Measurements from ENCODE around the gene STK32B.

Gene STK32B

DNA sequence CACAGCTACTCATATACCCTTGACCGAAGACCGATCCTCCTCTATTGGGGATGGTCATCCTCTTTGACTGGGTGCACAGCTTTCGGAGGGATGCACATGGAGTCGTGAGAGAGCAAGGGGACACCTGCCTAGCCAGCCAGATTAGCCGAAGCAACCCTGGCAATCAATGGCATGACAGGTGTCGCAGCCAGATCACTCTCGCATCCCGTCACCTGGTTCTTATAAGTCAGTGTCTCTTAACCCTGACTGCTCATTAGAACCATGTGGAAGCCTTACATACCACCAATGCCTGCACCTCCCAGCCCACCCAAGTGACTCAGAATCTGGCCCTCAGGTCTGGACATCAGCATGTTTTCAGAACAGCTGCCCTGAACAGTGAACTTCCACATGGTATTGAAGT, 407.4 kb downstream of the STK32B start:
- no peak overlapping the region for H3K9ac ChIP-seq (ENCODE audit: low read length)
- H3K4me1 ChIP-seq (ENCODE audit: insufficient read depth, low read length), result no peaks in the 10 kb centered on the region
- no peak overlapping the region for H3K27ac ChIP-seq (ENCODE audit: low read depth, low read length)
- no peak overlapping the region for H3K4me3 ChIP-seq (ENCODE audit: low read depth in 1 of 2, low read length in 2 of 2)
- no peaks in the 10 kb centered on the region for H3K36me3 ChIP-seq (ENCODE audit: insufficient read depth, low read length)
- H3K9me3 ChIP-seq (ENCODE audit: low read length), result no peaks in the 10 kb centered on the region
- no peaks in the 10 kb centered on the region for H3K27me3 ChIP-seq (ENCODE audit: control insufficient read depth in 1 of 2, insufficient read depth in 2 of 2, low read length in 2 of 2)

DNA sequence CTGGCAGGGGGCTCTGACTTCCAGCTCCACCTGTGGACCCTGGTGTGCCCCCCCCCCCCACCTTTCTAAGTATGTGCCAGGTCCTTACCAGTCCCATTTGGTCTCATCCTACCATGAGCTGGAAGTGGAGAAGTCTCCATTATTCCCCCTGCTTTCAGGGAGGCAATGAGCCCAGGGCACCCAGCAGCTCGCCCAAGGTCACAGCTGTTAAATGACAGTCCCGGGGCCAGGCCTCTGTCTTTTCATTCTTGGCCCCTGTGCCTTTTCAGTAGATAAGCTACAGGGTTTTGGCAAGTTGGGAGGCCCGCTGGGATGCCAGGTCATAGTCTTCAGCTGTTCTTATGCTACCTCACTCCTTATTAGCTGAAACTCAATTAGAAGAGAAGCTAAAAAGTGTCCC, 408.0 kb downstream of the STK32B start:
- Histone ChIP-seq H3K9ac (ENCODE audit: low read length) (no peak overlapping the region), H3K36me3 (ENCODE audit: insufficient read depth, low read length) (no peaks in the 10 kb centered on the region), H3K27me3 (ENCODE audit: control insufficient read depth in 1 of 2, insufficient read depth in 2 of 2, low read length in 2 of 2) (no peaks in the 10 kb centered on the region), H3K4me3 (ENCODE audit: low read depth in 1 of 2, low read length in 2 of 2) (no peak overlapping the region), H3K9me3 (ENCODE audit: low read length) (no peaks in the 10 kb centered on the region), H3K4me1 (ENCODE audit: insufficient read depth, low read length) (no peaks in the 10 kb centered on the region), H3K27ac (ENCODE audit: low read depth, low read length) (no peak overlapping the region)

DNA sequence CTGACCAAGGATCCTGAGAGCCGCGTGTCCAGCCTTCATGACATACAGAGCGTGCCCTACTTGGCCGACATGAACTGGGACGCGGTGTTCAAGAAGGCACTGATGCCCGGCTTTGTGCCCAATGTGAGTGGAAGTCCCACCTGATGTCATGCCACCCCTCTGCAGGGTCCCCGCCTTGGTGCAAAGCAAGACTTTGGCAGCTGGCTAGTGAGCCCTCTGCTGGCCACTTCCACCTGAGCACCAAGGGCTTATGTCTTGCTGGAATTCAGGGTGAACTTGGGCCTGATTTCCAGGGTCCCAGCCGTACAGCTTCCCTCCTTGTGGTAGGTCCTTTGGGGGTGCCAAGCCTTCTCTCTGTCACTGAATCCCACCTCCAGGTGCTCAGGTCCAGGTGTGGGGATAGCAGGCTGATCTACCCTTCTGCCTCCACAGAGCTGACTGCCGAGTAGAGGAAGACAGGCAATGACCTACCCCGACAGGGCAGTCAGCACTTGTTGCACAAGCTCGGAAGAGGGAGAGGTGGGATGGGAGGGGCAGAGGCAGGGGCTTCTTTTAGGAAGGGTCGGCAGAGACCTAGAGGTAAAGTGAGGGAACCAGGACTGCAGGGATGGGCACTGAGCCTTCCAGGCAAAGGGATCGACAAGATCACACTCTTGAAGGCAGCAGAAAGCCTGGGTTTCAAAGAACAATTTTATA, 409.0 kb downstream of the STK32B start:
- Histone ChIP-seq H3K36me3 (ENCODE audit: insufficient read depth, low read length) (no peaks in the 10 kb centered on the region), H3K9ac (ENCODE audit: low read length) (no peak overlapping the region), H3K4me1 (ENCODE audit: insufficient read depth, low read length) (no peaks in the 10 kb centered on the region), H3K27me3 (ENCODE audit: control insufficient read depth in 1 of 2, insufficient read depth in 2 of 2, low read length in 2 of 2) (no peaks in the 10 kb centered on the region), H3K27ac (ENCODE audit: low read depth, low read length) (no peak overlapping the region), H3K9me3 (ENCODE audit: low read length) (no peaks in the 10 kb centered on the region), H3K4me3 (ENCODE audit: low read depth in 1 of 2, low read length in 2 of 2) (no peak overlapping the region)

- H3K9ac ChIP-seq (ENCODE audit: low read length), result no peak overlapping the region
- no peaks in the 10 kb centered on the region for H3K27me3 ChIP-seq (ENCODE audit: control insufficient read depth in 1 of 2, insufficient read depth in 2 of 2, low read length in 2 of 2)
- no peak overlapping the region for H3K27ac ChIP-seq (ENCODE audit: low read depth, low read length)
- H3K36me3 ChIP-seq (ENCODE audit: insufficient read depth, low read length), result no peaks in the 10 kb centered on the region
- H3K4me3 ChIP-seq (ENCODE audit: low read depth in 1 of 2, low read length in 2 of 2), result no peak overlapping the region
- H3K9me3 ChIP-seq (ENCODE audit: low read length), result no peaks in the 10 kb centered on the region
- no peaks in the 10 kb centered on the region for H3K4me1 ChIP-seq (ENCODE audit: insufficient read depth, low read length)
These were observed 410.2 kb downstream of the STK32B start for GRCh38 chr4:5461477-5461876.

DNA sequence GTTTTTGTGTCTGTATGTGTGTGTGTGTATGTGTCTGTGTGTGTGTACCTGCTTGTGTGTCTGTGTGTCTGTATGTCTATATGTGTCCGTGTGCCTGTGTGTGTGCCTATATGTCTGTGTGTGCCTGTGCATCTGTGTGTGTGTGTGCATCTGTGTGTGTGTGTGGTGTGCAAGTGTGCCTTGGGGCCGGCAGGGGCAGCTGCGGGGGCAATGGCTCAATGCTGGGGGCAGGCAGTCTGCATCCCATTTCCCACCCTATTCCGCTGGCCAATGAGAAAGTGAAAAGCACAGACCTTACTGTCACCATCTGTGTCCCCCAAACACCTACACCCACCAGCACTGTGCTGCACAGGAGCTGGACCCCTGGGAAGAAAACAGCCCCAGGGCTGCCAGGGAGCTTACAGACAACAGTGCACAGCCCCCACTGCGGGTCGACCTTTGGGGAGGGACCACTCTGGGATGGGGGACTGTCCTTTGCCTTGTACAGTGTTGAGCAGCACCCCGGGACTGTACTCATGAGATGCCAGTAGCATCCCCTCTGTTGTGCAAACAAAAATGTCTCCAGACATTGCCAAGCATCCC, 411.1 kb downstream of the STK32B start:
- Histone ChIP-seq H3K36me3 (ENCODE audit: insufficient read depth, low read length) (no peaks in the 10 kb centered on the region), H3K27ac (ENCODE audit: low read depth, low read length) (no peak overlapping the region), H3K4me3 (ENCODE audit: low read depth in 1 of 2, low read length in 2 of 2) (no peak overlapping the region), H3K27me3 (ENCODE audit: control insufficient read depth in 1 of 2, insufficient read depth in 2 of 2, low read length in 2 of 2) (no peaks in the 10 kb centered on the region), H3K4me1 (ENCODE audit: insufficient read depth, low read length) (no peaks in the 10 kb centered on the region), H3K9me3 (ENCODE audit: low read length) (no peaks in the 10 kb centered on the region), H3K9ac (ENCODE audit: low read length) (no peak overlapping the region)

DNA sequence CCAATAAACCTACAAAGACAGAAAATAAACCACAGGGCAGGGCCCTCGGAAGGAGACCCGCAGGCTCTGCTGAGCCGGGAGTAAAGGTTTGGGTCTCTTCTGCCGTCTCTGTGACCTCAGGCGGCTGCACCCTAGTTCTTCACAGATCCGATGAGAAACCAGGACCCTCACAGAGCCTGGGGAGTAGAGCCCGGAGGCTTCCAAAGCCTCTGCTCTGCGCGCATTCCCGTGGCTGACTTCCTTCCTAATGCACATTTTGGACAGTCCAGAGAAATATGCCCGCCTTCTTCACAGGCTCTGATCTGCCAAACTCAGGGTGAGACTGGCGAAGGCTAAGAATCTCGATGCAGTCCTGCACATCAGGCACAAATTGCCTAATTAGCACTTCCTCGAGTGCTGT, 411.6 kb downstream of the STK32B start:
- Histone ChIP-seq H3K4me3 (ENCODE audit: low read depth in 1 of 2, low read length in 2 of 2) (no peak overlapping the region), H3K27me3 (ENCODE audit: control insufficient read depth in 1 of 2, insufficient read depth in 2 of 2, low read length in 2 of 2) (no peaks in the 10 kb centered on the region), H3K9ac (ENCODE audit: low read length) (no peak overlapping the region), H3K27ac (ENCODE audit: low read depth, low read length) (no peak overlapping the region), H3K9me3 (ENCODE audit: low read length) (no peaks in the 10 kb centered on the region), H3K36me3 (ENCODE audit: insufficient read depth, low read length) (no peaks in the 10 kb centered on the region), H3K4me1 (ENCODE audit: insufficient read depth, low read length) (no peaks in the 10 kb centered on the region)

GRCh38 chr4:5463361-5463760, 412.1 kb downstream of the STK32B start:
- Histone ChIP-seq H3K4me3 (ENCODE audit: low read depth in 1 of 2, low read length in 2 of 2) (no peak overlapping the region), H3K27ac (ENCODE audit: low read depth, low read length) (no peak overlapping the region), H3K9ac (ENCODE audit: low read length) (no peak overlapping the region), H3K9me3 (ENCODE audit: low read length) (no peaks in the 10 kb centered on the region), H3K36me3 (ENCODE audit: insufficient read depth, low read length) (no peaks in the 10 kb centered on the region), H3K27me3 (ENCODE audit: control insufficient read depth in 1 of 2, insufficient read depth in 2 of 2, low read length in 2 of 2) (no peaks in the 10 kb centered on the region), H3K4me1 (ENCODE audit: insufficient read depth, low read length) (no peaks in the 10 kb centered on the region)

GRCh38 chr4:5463936-5464650, 412.8 kb downstream of the STK32B start:
- Histone ChIP-seq H3K9ac (ENCODE audit: low read length) (no peak overlapping the region), H3K27me3 (ENCODE audit: control insufficient read depth in 1 of 2, insufficient read depth in 2 of 2, low read length in 2 of 2) (no peaks in the 10 kb centered on the region), H3K9me3 (ENCODE audit: low read length) (no peaks in the 10 kb centered on the region), H3K36me3 (ENCODE audit: insufficient read depth, low read length) (no peaks in the 10 kb centered on the region), H3K4me1 (ENCODE audit: insufficient read depth, low read length) (no peaks in the 10 kb centered on the region), H3K4me3 (ENCODE audit: low read depth in 1 of 2, low read length in 2 of 2) (no peak overlapping the region), H3K27ac (ENCODE audit: low read depth, low read length) (no peak overlapping the region)

- Histone ChIP-seq H3K4me3 (ENCODE audit: low read depth in 1 of 2, low read length in 2 of 2) (no peak overlapping the region), H3K9ac (ENCODE audit: low read length) (no peak overlapping the region), H3K27me3 (ENCODE audit: control insufficient read depth in 1 of 2, insufficient read depth in 2 of 2, low read length in 2 of 2) (no peaks in the 10 kb centered on the region), H3K4me1 (ENCODE audit: insufficient read depth, low read length) (no peaks in the 10 kb centered on the region), H3K36me3 (ENCODE audit: insufficient read depth, low read length) (no peaks in the 10 kb centered on the region), H3K27ac (ENCODE audit: low read depth, low read length) (no peak overlapping the region), H3K9me3 (ENCODE audit: low read length) (no peaks in the 10 kb centered on the region)
These were observed 414.2 kb downstream of the STK32B start for GRCh38 chr4:5465529-5465928.

DNA sequence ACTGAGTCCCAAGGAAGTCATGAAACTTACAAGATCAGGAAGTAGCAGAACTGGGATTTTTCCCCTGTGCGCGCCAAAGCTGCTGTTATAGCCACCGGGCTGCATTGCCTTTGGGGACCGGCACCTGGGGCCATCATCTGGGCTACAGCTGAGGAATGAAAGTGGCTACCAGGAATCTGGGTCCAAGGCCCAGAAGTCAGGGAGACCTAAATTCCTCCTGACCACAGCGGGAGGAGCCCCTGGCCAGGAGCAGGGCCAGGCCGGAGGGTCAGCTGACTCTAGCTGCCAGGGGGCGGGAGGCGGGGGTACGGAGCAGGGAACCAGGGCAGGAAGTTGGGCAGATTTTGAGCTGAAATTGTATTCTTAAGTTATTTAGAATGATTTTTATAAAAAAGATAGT, 414.7 kb downstream of the STK32B start:
- no peak overlapping the region for H3K9ac ChIP-seq (ENCODE audit: low read length)
- no peaks in the 10 kb centered on the region for H3K36me3 ChIP-seq (ENCODE audit: insufficient read depth, low read length)
- H3K27ac ChIP-seq (ENCODE audit: low read depth, low read length), result no peak overlapping the region
- no peak overlapping the region for H3K4me3 ChIP-seq (ENCODE audit: low read depth in 1 of 2, low read length in 2 of 2)
- H3K9me3 ChIP-seq (ENCODE audit: low read length), result no peaks in the 10 kb centered on the region
- H3K27me3 ChIP-seq (ENCODE audit: control insufficient read depth in 1 of 2, insufficient read depth in 2 of 2, low read length in 2 of 2), result no peaks in the 10 kb centered on the region
- no peaks in the 10 kb centered on the region for H3K4me1 ChIP-seq (ENCODE audit: insufficient read depth, low read length)

- H3K4me1 ChIP-seq (ENCODE audit: insufficient read depth, low read length), result no peaks in the 10 kb centered on the region
- no peaks in the 10 kb centered on the region for H3K36me3 ChIP-seq (ENCODE audit: insufficient read depth, low read length)
- no peak overlapping the region for H3K4me3 ChIP-seq (ENCODE audit: low read depth in 1 of 2, low read length in 2 of 2)
- H3K9me3 ChIP-seq (ENCODE audit: low read length), result no peaks in the 10 kb centered on the region
- no peak overlapping the region for H3K27ac ChIP-seq (ENCODE audit: low read depth, low read length)
- no peak overlapping the region for H3K9ac ChIP-seq (ENCODE audit: low read length)
- H3K27me3 ChIP-seq (ENCODE audit: control insufficient read depth in 1 of 2, insufficient read depth in 2 of 2, low read length in 2 of 2), result no peaks in the 10 kb centered on the region
These were observed 415.8 kb downstream of the STK32B start for GRCh38 chr4:5467111-5467510.

All from muscle layer of colon (tissue), 2 donors.